Neural crest cell (in vitro differentiated cells): Measurements from ENCODE around the gene FRYL. TPM values are rescaled to one million over a fixed set of nuclear protein-coding genes. Genes with fewer than 3 reads are reported as not detected.

Source experiments
- DNase-seq: peaks from one replicate; pipeline ENCODE4 v3.0.0; 2021; ENCODE audit warnings: low read depth, mixed read lengths, low spot score
- H3K27ac Mint-ChIP-seq: one replicate; pipeline ENCODE4 v1.8.0; 2021; ENCODE audit warnings: mild to moderate bottlenecking, mixed read lengths; ENCODE audit not compliant: unreplicated experiment
- H3K27me3 Mint-ChIP-seq: 2 replicates; pipeline ENCODE4 v1.8.0; 2021; ENCODE audit warnings: low read depth, mild to moderate bottlenecking, mixed read lengths
- H3K36me3 Mint-ChIP-seq: 2 replicates; pipeline ENCODE4 v1.8.0; 2021; ENCODE audit warnings: low read depth, mild to moderate bottlenecking, mixed read lengths
- H3K4me1 Mint-ChIP-seq: 2 replicates; pipeline ENCODE4 v1.8.0; 2021; ENCODE audit warnings: mixed read lengths
- H3K4me3 Mint-ChIP-seq: one replicate; pipeline ENCODE4 v1.8.0; 2021; ENCODE audit warnings: mild to moderate bottlenecking, mixed read lengths
- H3K9me3 Mint-ChIP-seq: 2 replicates; pipeline ENCODE4 v1.8.0; 2021; ENCODE audit warnings: mixed read lengths
- CTCF ChIP-seq: fragments of 200-600 bp; sonication (generic); conservative IDR thresholded peaks from 2 replicates; pipeline ENCODE4 v1.5.0; 2021; ENCODE audit warnings: antibody characterized with exemption, mild to moderate bottlenecking
- total RNA-seq: library from RNA; stranded (reverse); gene quantifications from 2 replicates; pipeline ENCODE4 v1.2.1, GENCODE V29; 2021

The FRYL gene
- total RNA-seq, 1 donor from 2014 or later: 48.7 TPM

GRCh38 chr4:48664938-48665337 lies 115.1 kb downstream of the FRYL start:
- DNase-seq: no peak
- no peak overlapping the region for H3K4me3 Mint-ChIP-seq
- H3K9me3 Mint-ChIP-seq: peaks cover 2% of the 10 kb centered on the region
- no peak for TF ChIP-seq CTCF
- peaks cover 3% of the 10 kb centered on the region for H3K36me3 Mint-ChIP-seq
- H3K27ac Mint-ChIP-seq: no peak overlapping the region
- peaks cover 7% of the 10 kb centered on the region for H3K4me1 Mint-ChIP-seq
- H3K27me3 Mint-ChIP-seq: no peaks in the 10 kb centered on the region

- peaks cover 7% of the 10 kb centered on the region for H3K4me1 Mint-ChIP-seq
- H3K4me3 Mint-ChIP-seq: no peak overlapping the region
- DNase-seq: no peak
- H3K27me3 Mint-ChIP-seq: no peaks in the 10 kb centered on the region
- no peak for TF ChIP-seq CTCF
- H3K9me3 Mint-ChIP-seq: peaks cover 2% of the 10 kb centered on the region
- H3K36me3 Mint-ChIP-seq: peaks cover 3% of the 10 kb centered on the region
- no peak overlapping the region for H3K27ac Mint-ChIP-seq
These were observed 118.7 kb downstream of the FRYL start for GRCh38 chr4:48661391-48661790.

GRCh38 chr4:48660347-48660746 lies 119.7 kb downstream of the FRYL start:
- Mint-ChIP-seq H3K36me3 (peaks cover 3% of the 10 kb centered on the region), H3K4me3 (no peak overlapping the region), H3K4me1 (peaks cover 7% of the 10 kb centered on the region), H3K27ac (no peak overlapping the region), H3K9me3 (peaks cover 2% of the 10 kb centered on the region), H3K27me3 (no peaks in the 10 kb centered on the region)
- no peak for TF ChIP-seq CTCF
- no peak for DNase-seq

- H3K27ac Mint-ChIP-seq: no peak overlapping the region
- DNase-seq: no peak
- TF ChIP-seq CTCF: no peak
- H3K36me3 Mint-ChIP-seq: no peaks in the 10 kb centered on the region
- H3K4me1 Mint-ChIP-seq: peaks cover 24% of the 10 kb centered on the region
- peak overlapping the region; percentile 16 for H3K4me3 Mint-ChIP-seq
- no peaks in the 10 kb centered on the region for H3K9me3 Mint-ChIP-seq
- no peaks in the 10 kb centered on the region for H3K27me3 Mint-ChIP-seq
These were observed 125.9 kb downstream of the FRYL start for GRCh38 chr4:48654015-48654664.

- H3K9me3 Mint-ChIP-seq: no peaks in the 10 kb centered on the region
- no peak overlapping the region for H3K4me3 Mint-ChIP-seq
- no peak for TF ChIP-seq CTCF
- H3K27ac Mint-ChIP-seq: no peak overlapping the region
- peaks cover 24% of the 10 kb centered on the region for H3K4me1 Mint-ChIP-seq
- no peaks in the 10 kb centered on the region for H3K27me3 Mint-ChIP-seq
- no peaks in the 10 kb centered on the region for H3K36me3 Mint-ChIP-seq
- DNase-seq: peak; percentile 5
These were observed 126.7 kb downstream of the FRYL start for GRCh38 chr4:48653217-48654014.
